Trophoblast cell (in vitro differentiated cells and primary cell): ENCODE results near the gene SGTA.
"Not testable (repeated sequence)": the region's sequence is repeated elsewhere in the genome, so short reads cannot be mapped to it uniquely, and the experiment has no call there.

Experiments
- DNase-seq, 2 donors: peaks; one replicate each; pipeline ENCODE4 v3.0.0-alpha.2; 2016
- H2AFZ ChIP-seq: 2 replicates; pipeline ENCODE4 v1.6.1; 2013; ENCODE audit warnings: low read length, moderate library complexity, mild to moderate bottlenecking; ENCODE audit not compliant: insufficient read depth, poor library complexity
- H2AK5ac ChIP-seq: 2 replicates; pipeline ENCODE4 v1.6.1; 2013; ENCODE audit warnings: mild to moderate bottlenecking, low read length
- H2BK120ac ChIP-seq: 2 replicates; pipeline ENCODE4 v1.6.1; 2013; ENCODE audit warnings: low read length, mild to moderate bottlenecking, moderate library complexity; ENCODE audit not compliant: insufficient read depth, poor library complexity
- H2BK12ac ChIP-seq: 2 replicates; pipeline ENCODE4 v1.6.1; 2013; ENCODE audit warnings: mild to moderate bottlenecking, low read length, moderate library complexity
- H2BK5ac ChIP-seq: 2 replicates; pipeline ENCODE4 v1.6.1; 2013; ENCODE audit warnings: low read length, low read depth, moderate library complexity, mild to moderate bottlenecking; ENCODE audit not compliant: poor library complexity
- H3K14ac ChIP-seq: 2 replicates; pipeline ENCODE4 v1.6.1; 2013; ENCODE audit warnings: mild to moderate bottlenecking, low read length
- H3K18ac ChIP-seq: 2 replicates; pipeline ENCODE4 v1.6.1; 2013; ENCODE audit warnings: mild to moderate bottlenecking, low read length
- H3K23ac ChIP-seq: 2 replicates; pipeline ENCODE4 v1.6.1; 2013; ENCODE audit warnings: low read length
- H3K27ac ChIP-seq: 2 replicates; pipeline ENCODE4 v1.5.1; 2013; ENCODE audit warnings: low read depth, mild to moderate bottlenecking, inconsistent platforms, low read length, moderate library complexity
- H3K27me3 ChIP-seq: 2 replicates; pipeline ENCODE4 v1.6.1; 2013; ENCODE audit warnings: inconsistent platforms, mild to moderate bottlenecking, low read length, moderate library complexity; ENCODE audit not compliant: insufficient read depth
- H3K36me3 ChIP-seq, 2 experiments: 1 replicate in 1 of 2; 2 replicates in 1 of 2; pipeline ENCODE4 v1.6.1; 2013; ENCODE audit warnings: low read length in 2 of 2, mild to moderate bottlenecking in 2 of 2, moderate library complexity in 1 of 2; ENCODE audit not compliant: insufficient read depth in 2 of 2, control insufficient read depth in 1 of 2
- H3K4ac ChIP-seq: 2 replicates; pipeline ENCODE4 v1.6.1; 2013; ENCODE audit warnings: low read depth, mild to moderate bottlenecking, low read length, moderate library complexity
- H3K4me1 ChIP-seq, 2 experiments: 1 replicate in 1 of 2; 2 replicates in 1 of 2; pipeline ENCODE4 v1.6.1; 2013; ENCODE audit warnings: low read length in 2 of 2, mild to moderate bottlenecking in 2 of 2, moderate library complexity in 1 of 2; ENCODE audit not compliant: insufficient read depth in 2 of 2, control insufficient read depth in 1 of 2
- H3K4me2 ChIP-seq: 2 replicates; pipeline ENCODE4 v1.6.1; 2013; ENCODE audit warnings: inconsistent platforms, mild to moderate bottlenecking, low read length, moderate library complexity
- H3K4me3 ChIP-seq: 2 replicates; pipeline ENCODE4 v1.5.1; 2013; ENCODE audit warnings: mild to moderate bottlenecking, low read depth, low read length, inconsistent platforms
- H3K79me1 ChIP-seq: one replicate; pipeline ENCODE4 v1.6.1; 2013; ENCODE audit warnings: low read length
- H3K79me2 ChIP-seq: 2 replicates; pipeline ENCODE4 v1.6.1; 2013; ENCODE audit warnings: low read length, mild to moderate bottlenecking; ENCODE audit not compliant: control insufficient read depth, insufficient read depth, poor library complexity
- H3K9ac ChIP-seq: 2 replicates; pipeline ENCODE4 v1.6.1; 2013; ENCODE audit warnings: mild to moderate bottlenecking, low read length
- H3K9me3 ChIP-seq: 2 replicates; pipeline ENCODE4 v1.6.1; 2013; ENCODE audit warnings: low read depth, mild to moderate bottlenecking, control low read depth, inconsistent platforms, low read length; ENCODE audit not compliant: insufficient read depth
- H4K12ac ChIP-seq: 2 replicates; pipeline ENCODE4 v1.6.1; 2013; ENCODE audit warnings: low read depth, mild to moderate bottlenecking, low read length, moderate library complexity
- H4K8ac ChIP-seq: 2 replicates; pipeline ENCODE4 v1.6.1; 2013; ENCODE audit warnings: low read depth, mild to moderate bottlenecking, low read length, moderate library complexity
- H4K91ac ChIP-seq: one replicate; pipeline ENCODE4 v1.6.1; 2013; ENCODE audit warnings: low read depth, mild to moderate bottlenecking, low read length, moderate library complexity
- WGBS: extraction: QIAGEN DNeasy Blood & Tissue Kit; methylation state at CpG from one replicate; pipeline ENCODE4 v1.1.7; 2013; ENCODE audit warnings: missing lambda C conversion rate; ENCODE audit not compliant: insufficient read length, insufficient coverage; ENCODE audit errors: extremely low coverage; 5-methylcytosine and 5-hydroxymethylcytosine counted together

The SGTA gene

DNA sequence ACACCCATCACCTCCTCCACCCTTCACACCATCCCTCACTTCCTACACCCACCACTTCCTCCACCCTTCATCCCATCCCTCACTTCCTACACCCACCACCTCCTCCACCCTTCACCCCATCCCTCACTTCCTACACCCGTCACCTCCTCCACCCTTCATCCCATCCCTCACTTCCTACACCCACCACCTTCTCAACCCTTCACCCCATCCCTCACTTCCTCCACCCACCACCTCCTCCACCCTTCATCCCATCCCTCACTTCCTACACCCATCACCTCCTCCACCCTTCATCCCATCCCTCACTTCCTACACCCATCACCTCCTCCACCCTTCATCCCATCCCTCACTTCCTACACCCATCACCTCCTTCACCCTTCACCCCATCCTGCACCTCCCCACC, 69.0 kb downstream of the SGTA start:
- H4K91ac ChIP-seq, H3K36me3 ChIP-seq, H2AFZ ChIP-seq, H3K79me2 ChIP-seq, H2AK5ac ChIP-seq, H4K8ac ChIP-seq, H3K9ac ChIP-seq, H2BK120ac ChIP-seq, H2BK5ac ChIP-seq, H3K4me3 ChIP-seq, H3K14ac ChIP-seq, H3K23ac ChIP-seq, H3K4ac ChIP-seq, H3K18ac ChIP-seq, H3K79me1 ChIP-seq, H2BK12ac ChIP-seq, H3K27me3 ChIP-seq, H3K4me2 ChIP-seq, DNase-seq, H3K4me1 ChIP-seq, H4K12ac ChIP-seq, H3K27ac ChIP-seq: not testable (repeated sequence)
- no CpG with 5 or more reads among the region's 1 CpG for WGBS
- H3K9me3 ChIP-seq: peaks cover 13% of the 10 kb centered on the region

GRCh38 chr19:2713170-2713569, 69.9 kb downstream of the SGTA start:
- H3K79me2 ChIP-seq, H3K18ac ChIP-seq, H2AFZ ChIP-seq, H3K79me1 ChIP-seq, H2BK5ac ChIP-seq, H2BK120ac ChIP-seq, H3K4me1 ChIP-seq, H3K4ac ChIP-seq, H3K36me3 ChIP-seq, H4K91ac ChIP-seq, H3K9ac ChIP-seq, H4K8ac ChIP-seq, H3K4me2 ChIP-seq, H4K12ac ChIP-seq, H3K27me3 ChIP-seq, H2BK12ac ChIP-seq, H3K14ac ChIP-seq, DNase-seq, H3K27ac ChIP-seq, H2AK5ac ChIP-seq, H3K23ac ChIP-seq: not testable (repeated sequence)
- Histone ChIP-seq H3K4me3 (peak overlapping the region; percentile 23), H3K9me3 (peaks cover 13% of the 10 kb centered on the region)
- 100% methylated on average over 3 of the region's 3 CpGs for WGBS

- no peak overlapping the region for H3K23ac ChIP-seq
- no peak overlapping the region for H4K8ac ChIP-seq
- no peak overlapping the region for H4K12ac ChIP-seq
- peaks cover 13% of the 10 kb centered on the region for H3K9me3 ChIP-seq
- H2BK120ac ChIP-seq: no peak overlapping the region
- no peak overlapping the region for H4K91ac ChIP-seq
- H3K14ac ChIP-seq: no peak overlapping the region
- H3K79me2 ChIP-seq: no peaks in the 10 kb centered on the region
- no peak overlapping the region for H3K4me3 ChIP-seq
- no peak overlapping the region for H3K18ac ChIP-seq
- no peak overlapping the region for H3K27ac ChIP-seq
- no peaks in the 10 kb centered on the region for H3K4me1 ChIP-seq
- DNase-seq: no peak
- no peak overlapping the region for H3K4me2 ChIP-seq
- no peak overlapping the region for H3K4ac ChIP-seq
- H3K9ac ChIP-seq: no peak overlapping the region
- H3K36me3 ChIP-seq: no peaks in the 10 kb centered on the region
- no peaks in the 10 kb centered on the region for H3K79me1 ChIP-seq
- H3K27me3 ChIP-seq: no peaks in the 10 kb centered on the region
- H2AFZ ChIP-seq: no peak overlapping the region
- no peak overlapping the region for H2BK12ac ChIP-seq
- no peak overlapping the region for H2AK5ac ChIP-seq
- H2BK5ac ChIP-seq: no peak overlapping the region
- WGBS: no CpG with 5 or more reads among the region's 5 CpGs
These were observed 71.2 kb downstream of the SGTA start for GRCh38 chr19:2711875-2712205.

- no peak overlapping the region for H2BK5ac ChIP-seq
- no CpG with 5 or more reads among the region's 17 CpGs for whole genome bisulfite sequencing
- no peaks in the 10 kb centered on the region for H3K4me1 ChIP-seq
- no peaks in the 10 kb centered on the region for H3K27me3 ChIP-seq
- no peak overlapping the region for H2AK5ac ChIP-seq
- H3K36me3 ChIP-seq: no peaks in the 10 kb centered on the region
- H3K27ac ChIP-seq: no peak overlapping the region
- no peaks in the 10 kb centered on the region for H3K79me1 ChIP-seq
- H4K8ac ChIP-seq: no peak overlapping the region
- peak in 1 of 2 donors; percentile 20 for DNase-seq
- peaks cover 13% of the 10 kb centered on the region for H3K9me3 ChIP-seq
- no peak overlapping the region for H3K9ac ChIP-seq
- no peak overlapping the region for H2AFZ ChIP-seq
- H4K91ac ChIP-seq: no peak overlapping the region
- no peaks in the 10 kb centered on the region for H3K79me2 ChIP-seq
- no peak overlapping the region for H3K4me2 ChIP-seq
- no peak overlapping the region for H2BK120ac ChIP-seq
- H3K4ac ChIP-seq: no peak overlapping the region
- H3K18ac ChIP-seq: no peak overlapping the region
- H3K14ac ChIP-seq: no peak overlapping the region
- H3K23ac ChIP-seq: no peak overlapping the region
- peak overlapping the region; percentile 27 for H3K4me3 ChIP-seq
- H2BK12ac ChIP-seq: no peak overlapping the region
- H4K12ac ChIP-seq: no peak overlapping the region
These were observed 71.8 kb downstream of the SGTA start for GRCh38 chr19:2711172-2711874.
